Right forelimb (tissue), 1 donor: Measurements from ENCODE around the gene TMEM198.

Experiments
- DNase-seq: peaks from one replicate; pipeline ENCODE4 v3.0.0-alpha.2; 2018

The TMEM198 gene

GRCh38 chr2:219545943-219546352 is 2.1 kb downstream of the TMEM198 start:
- DNase-seq, result no peak

- no peak for DNase-seq
Observed at GRCh38 chr2:219547621-219548020, 3.8 kb downstream of the TMEM198 start.

- DNase-seq, result no peak
Observed at GRCh38 chr2:219548990-219549389, 5.2 kb downstream of the TMEM198 start.

- no peak for DNase-seq
Observed at GRCh38 chr2:219549619-219550018, 5.8 kb downstream of the TMEM198 start.

- DNase-seq, result no peak
Observed at GRCh38 chr2:219551441-219552381, 7.9 kb downstream of the TMEM198 start.

- peak; percentile 93 for DNase-seq
Observed at GRCh38 chr2:219552382-219553167, 8.7 kb downstream of the TMEM198 start.

- DNase-seq, result no peak
Observed at GRCh38 chr2:219553168-219553417, 9.3 kb downstream of the TMEM198 start.

- no peak for DNase-seq
Observed at GRCh38 chr2:219553463-219553963, 9.7 kb downstream of the TMEM198 start.

GRCh38 chr2:219554350-219554749 is 10.5 kb downstream of the TMEM198 start:
- DNase-seq, result no peak

- DNase-seq, result no peak
Observed at GRCh38 chr2:219555956-219556355, 12.1 kb downstream of the TMEM198 start.

- no peak for DNase-seq
Observed at GRCh38 chr2:219556413-219556812, 12.6 kb downstream of the TMEM198 start.

GRCh38 chr2:219557320-219557719 is 13.5 kb downstream of the TMEM198 start:
- no peak for DNase-seq

- DNase-seq, result no peak
Observed at GRCh38 chr2:219557791-219558785, 14.3 kb downstream of the TMEM198 start.

- no peak for DNase-seq
Observed at GRCh38 chr2:219559156-219559915, 15.5 kb downstream of the TMEM198 start.

- no peak for DNase-seq
Observed at GRCh38 chr2:219560037-219560892, 16.4 kb downstream of the TMEM198 start.

GRCh38 chr2:219560893-219561178 is 17.0 kb downstream of the TMEM198 start:
- no peak for DNase-seq

- DNase-seq, result no peak
Observed at GRCh38 chr2:219561179-219562048, 17.6 kb downstream of the TMEM198 start.

- DNase-seq, result no peak
Observed at GRCh38 chr2:219562049-219563020, 18.5 kb downstream of the TMEM198 start.
